ENCODE data around the gene TRPC1.
"Not testable (repeated sequence)": the region's sequence is repeated elsewhere in the genome, so short reads cannot be mapped to it uniquely, and the experiment has no call there.

The TRPC1 gene

DNA sequence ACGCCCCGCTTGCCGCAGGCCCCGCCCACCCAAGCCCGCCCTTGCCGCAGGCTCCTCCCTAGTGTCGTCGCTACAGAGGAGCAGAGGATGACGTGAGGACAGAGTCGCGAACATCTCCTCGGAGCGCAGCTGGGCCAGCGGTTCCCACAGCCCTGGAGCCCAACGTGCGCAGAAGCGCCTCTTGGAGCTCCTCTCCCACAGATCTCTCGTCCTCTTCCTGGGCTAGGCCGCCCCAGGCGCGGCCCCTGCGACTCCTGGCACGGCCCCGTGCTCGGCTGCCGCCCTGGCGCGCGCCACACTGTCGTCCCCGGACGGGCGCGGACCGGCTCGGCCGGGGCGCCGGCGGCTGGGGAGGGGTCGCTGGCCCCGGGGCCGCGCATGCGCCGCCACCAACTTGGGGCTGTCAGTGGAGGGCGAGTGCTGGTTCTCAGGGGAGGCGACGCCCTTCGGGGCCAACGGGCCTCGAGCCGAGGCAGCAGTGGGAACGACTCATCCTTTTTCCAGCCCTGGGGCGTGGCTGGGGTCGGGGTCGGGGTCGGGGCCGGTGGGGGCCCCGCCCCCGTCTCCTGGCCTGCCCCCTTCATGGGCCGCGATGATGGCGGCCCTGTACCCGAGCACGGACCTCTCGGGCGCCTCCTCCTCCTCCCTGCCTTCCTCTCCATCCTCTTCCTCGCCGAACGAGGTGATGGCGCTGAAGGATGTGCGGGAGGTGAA lies at the start of gene TRPC1:
TRPC1 (plus strand) TSS at position 67 of the 714 bp plus-strand sequence; CDS start at position 593, 526 bp downstream.
- DNase-seq, result peak; percentile 77

- no peak for DNase-seq
Measured at GRCh38 chr3:142676151-142676550, 47.7 kb upstream of the TRPC1 start.

DNA sequence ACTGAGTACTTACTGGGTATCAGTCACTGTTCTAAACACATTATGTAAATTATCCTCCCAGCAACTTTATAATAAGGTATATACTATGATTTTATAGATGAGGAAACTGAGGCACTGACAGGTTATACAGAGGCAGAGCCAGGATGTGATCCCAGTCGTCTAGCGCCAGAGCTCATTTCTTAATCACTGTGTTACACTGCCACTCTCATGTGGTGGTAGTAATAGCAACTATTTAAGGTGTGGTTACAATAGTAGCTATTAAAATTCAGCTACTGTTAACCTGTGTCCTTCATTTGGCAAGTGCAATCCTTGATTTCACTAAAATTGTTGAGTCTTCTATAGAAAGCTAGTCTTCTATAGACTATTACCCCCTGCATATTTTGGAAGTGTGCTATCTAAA lies 43.1 kb upstream of the TRPC1 start:
- DNase-seq, result no peak

GRCh38 chr3:142690613-142691012 lies 33.2 kb upstream of the TRPC1 start:
- DNase-seq, result no peak

DNA sequence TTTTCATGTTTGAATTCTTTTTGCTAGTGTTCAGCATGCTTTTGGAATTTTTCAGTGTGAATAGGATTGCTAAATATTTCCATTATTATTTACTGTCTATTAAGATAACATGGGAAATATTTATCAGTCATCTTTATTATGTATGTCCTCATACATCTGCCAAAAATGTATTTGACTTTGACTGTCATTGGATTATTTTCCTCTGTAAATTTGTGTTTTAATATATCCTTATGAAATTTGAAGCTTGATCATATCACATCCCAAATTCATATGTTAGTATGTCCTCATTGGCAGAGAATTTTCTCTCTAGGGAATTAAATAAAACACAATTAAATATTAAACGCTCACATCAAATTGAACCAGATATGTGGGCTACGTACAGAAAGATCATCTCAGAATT lies 32.3 kb upstream of the TRPC1 start:
- no peak for DNase-seq

- no peak for DNase-seq
Measured at GRCh38 chr3:142693136-142693853, 30.5 kb upstream of the TRPC1 start.

GRCh38 chr3:142694225-142694624 lies 29.6 kb upstream of the TRPC1 start:
- no peak for DNase-seq

DNA sequence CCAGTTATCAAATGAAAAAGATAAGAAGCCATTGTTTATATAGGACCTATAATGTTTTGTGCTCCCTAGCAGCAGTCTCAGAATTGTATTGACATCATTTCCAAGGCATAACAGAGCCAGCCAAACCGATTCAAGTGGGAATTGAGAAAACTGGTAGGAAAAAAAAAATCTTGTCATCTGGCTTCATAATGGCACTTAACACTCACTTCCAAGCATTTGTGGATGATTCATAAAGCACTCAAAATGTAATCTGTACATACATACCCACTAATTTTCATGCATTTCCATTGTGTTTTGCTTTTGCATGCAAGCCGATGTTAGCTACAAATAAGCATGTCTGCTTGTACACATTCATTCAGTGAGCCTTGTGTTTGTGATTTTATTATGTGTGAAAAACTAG lies 18.6 kb upstream of the TRPC1 start:
- no peak for DNase-seq

DNA sequence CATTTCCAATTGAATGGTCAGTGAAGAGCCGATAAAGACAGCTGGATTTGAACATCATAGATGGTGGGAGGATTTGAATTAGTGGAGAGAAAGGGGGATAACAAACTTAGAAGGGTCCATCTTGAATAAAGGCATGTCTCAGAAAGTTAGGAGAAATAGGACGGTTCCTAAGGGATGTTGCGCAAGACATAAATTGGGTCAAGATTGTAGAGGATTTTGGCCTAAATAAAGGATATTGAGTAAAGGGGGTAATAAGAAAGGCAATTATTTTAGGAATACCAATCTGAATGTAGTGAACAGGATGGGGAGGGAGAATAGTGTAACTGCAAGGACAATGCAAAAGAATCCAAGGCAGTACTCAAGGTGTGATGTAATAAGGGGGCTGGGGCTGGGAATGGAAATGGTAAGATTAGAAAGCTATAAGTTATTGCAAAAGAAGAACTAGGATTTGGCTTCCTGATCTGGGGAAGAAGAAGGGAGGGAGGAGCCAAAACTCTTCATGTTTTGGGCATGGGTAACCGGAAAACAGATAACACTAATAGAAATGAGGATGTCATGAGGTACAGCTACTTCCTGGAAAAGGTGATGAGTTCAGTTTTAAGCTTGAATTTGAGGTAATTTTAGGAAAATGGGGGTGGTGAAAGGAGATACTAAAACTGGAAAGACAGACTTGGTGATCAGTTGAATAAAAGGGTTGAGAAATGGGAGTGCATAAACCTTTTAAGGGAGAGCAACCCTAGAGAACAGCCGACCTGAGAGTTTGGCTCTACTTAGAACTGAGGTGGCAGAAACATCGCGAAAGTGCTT lies 17.3 kb upstream of the TRPC1 start:
- no peak for DNase-seq

DNA sequence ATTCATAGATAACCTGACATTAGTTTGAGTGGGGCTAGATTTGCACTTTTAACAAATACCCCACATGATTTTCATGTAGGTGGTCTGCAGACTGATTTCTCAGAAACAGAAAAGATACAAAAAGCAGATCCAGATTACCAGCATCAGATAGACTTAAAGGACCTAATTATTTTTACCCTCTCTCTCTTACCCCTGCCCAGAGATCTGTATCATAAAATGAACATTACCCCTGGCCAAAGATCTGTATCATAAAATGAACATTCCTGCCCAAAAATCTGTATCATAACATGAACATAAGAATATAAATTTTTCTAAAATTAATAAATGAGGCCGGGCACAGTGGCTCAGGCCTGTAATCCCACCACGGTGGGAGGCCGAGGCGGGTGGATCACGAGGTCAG lies 14.6 kb upstream of the TRPC1 start:
- DNase-seq, result no peak

GRCh38 chr3:142714882-142715281 lies 9.0 kb upstream of the TRPC1 start:
- not testable (repeated sequence) for DNase-seq

- no peak for DNase-seq
Measured at GRCh38 chr3:142716102-142716501, 7.7 kb upstream of the TRPC1 start.

DNA sequence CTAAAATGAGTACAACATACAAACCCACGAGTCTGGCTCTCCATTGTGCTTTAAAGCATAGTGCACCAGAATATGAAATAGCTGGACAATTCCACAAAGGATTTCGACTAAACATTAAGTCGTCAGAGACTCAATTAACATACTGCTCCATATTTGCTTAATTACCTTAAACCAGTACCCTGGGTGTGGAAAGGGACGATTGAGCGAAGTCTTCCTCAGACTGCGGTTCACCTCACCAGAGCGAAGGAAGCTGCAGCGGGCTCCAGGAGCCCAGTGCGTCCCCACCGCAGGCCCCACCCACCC lies 218 bp upstream of the TRPC1 start:
- no peak for DNase-seq

GRCh38 chr3:142724682-142725356 lies 985 bp downstream of the TRPC1 start:
- DNase-seq, result peak; percentile 39

- no peak for DNase-seq
Measured at GRCh38 chr3:142725357-142725739, 1.5 kb downstream of the TRPC1 start.

GRCh38 chr3:142726017-142726416 lies 2.2 kb downstream of the TRPC1 start:
- no peak for DNase-seq

- no peak for DNase-seq
Measured at GRCh38 chr3:142732066-142732465, 8.2 kb downstream of the TRPC1 start.

DNA sequence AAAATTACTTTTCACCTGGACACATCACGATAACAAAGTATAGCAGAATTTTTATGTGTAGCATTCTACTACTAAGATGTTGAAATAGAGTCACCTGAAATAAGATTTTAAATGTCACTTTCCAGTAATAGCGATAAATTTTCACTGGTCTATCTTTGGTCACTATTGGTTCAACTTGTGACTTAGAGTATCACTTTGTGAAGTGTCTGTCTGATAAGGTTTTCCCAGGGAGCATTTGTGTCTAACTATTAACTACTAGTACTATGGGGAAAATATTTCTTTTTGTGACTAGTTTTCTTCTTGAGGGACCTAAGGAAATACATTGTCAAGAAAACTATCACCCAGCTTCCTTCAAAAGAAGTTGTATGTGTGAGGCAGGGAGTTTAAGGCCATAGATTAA lies 11.0 kb downstream of the TRPC1 start:
- no peak for DNase-seq

- peak; percentile 25 for DNase-seq
Measured at GRCh38 chr3:142735462-142735861, 11.6 kb downstream of the TRPC1 start.

GRCh38 chr3:142738396-142738795 lies 14.6 kb downstream of the TRPC1 start:
- DNase-seq, result no peak

GRCh38 chr3:142746646-142747045 lies 22.8 kb downstream of the TRPC1 start:
- DNase-seq, result no peak

DNA sequence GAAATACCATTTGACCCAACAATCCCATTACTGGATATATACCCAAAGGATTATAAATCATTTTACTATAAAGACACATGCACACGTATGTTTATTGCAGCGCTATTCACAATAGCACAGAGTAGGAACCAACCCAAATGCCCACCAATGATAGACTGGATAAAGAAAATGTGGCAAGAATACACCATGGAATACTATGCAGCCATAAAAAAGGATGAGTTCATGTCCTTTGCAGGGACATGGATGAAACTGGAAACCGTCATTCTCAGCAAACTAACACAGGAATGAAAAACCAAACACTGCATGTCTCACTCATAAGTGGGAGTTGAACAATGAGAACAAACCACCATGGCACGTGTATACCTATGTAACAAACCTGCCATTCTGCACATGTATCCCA lies 26.7 kb downstream of the TRPC1 start:
- DNase-seq, result not testable (repeated sequence)

GRCh38 chr3:142752605-142753004 lies 28.8 kb downstream of the TRPC1 start:
- DNase-seq, result not testable (repeated sequence)
